ENCODE measurements around the gene GAREM2.
A peak's percentile ranks its signal among the peaks of the same experiment; 100 is the strongest.

GAREM2 gene

GRCh38 chr2:26170795-26171194, 2.1 kb upstream of the GAREM2 start:
- no peak for DNase-seq

DNA sequence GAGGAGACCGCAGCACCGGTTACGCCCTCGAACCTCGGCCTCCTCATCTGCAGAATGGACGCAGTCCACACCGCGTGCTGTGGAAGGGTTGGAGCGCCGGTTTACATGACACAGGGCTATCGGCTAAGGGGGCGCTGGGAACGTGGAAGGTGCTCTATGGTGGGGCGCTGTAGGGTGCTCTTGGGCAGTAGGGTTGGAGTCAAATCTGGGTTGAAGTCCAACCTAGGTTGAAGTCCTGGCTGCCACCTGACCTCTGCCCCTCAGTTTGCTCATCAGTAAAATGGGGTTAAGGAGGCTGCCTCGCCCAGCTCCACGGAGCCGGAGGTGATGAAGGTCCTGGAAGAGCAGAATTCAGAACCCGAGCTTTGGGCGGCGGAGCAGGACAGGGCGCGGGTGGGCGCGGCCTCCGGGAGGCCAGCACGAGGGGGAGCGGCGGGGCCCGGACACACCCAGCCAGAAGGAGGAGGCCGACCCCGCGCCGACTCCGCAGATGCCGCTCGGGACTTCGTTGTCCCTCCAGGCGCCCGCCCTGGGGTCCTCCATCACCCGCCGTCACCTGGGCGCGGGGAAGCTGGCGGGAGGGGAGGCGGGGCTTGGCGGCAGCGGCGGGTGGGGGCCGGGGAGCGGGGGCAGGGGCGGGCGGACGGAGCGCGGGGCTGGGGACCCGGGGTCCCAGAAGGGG, 558 bp upstream of the GAREM2 start:
- no peak for DNase-seq

DNA sequence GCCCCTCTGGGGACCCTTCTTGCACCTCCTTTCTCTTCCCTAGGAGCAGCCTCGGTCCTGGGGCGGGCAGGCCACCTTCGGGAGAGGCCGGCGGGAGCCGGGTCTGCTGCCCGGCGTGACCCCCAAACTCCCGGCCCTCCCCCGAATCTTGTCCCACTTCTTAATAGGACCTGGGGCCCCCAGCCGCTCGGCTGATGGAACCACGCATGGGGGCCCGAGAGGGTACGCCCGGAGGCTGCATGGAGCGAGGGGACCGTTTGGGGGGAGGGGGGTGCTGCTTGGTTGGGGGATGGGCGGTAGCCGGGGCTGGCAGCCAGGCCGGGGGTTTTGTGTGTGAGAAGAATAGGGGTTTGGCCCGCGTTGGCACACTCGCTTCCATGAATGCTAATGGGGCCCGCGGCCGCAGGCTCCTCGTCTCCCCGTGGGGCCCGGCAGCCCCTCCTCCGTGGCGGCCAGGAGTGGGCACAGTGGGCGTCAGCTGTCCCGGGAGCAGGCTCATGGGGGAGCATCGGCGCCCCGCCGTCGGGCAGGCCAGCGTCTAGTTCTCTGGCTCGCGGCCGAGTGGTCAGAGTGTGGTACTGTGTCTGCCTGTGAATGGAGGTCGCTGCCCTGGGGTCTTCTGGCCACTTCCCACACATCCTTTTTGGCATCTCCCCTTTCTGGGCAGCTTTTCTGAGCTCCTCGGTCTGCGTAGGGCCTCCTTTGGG, 1.0 kb downstream of the GAREM2 start:
- no peak for DNase-seq

GRCh38 chr2:26174691-26175465, 2.0 kb downstream of the GAREM2 start:
- DNase-seq: no peak

DNA sequence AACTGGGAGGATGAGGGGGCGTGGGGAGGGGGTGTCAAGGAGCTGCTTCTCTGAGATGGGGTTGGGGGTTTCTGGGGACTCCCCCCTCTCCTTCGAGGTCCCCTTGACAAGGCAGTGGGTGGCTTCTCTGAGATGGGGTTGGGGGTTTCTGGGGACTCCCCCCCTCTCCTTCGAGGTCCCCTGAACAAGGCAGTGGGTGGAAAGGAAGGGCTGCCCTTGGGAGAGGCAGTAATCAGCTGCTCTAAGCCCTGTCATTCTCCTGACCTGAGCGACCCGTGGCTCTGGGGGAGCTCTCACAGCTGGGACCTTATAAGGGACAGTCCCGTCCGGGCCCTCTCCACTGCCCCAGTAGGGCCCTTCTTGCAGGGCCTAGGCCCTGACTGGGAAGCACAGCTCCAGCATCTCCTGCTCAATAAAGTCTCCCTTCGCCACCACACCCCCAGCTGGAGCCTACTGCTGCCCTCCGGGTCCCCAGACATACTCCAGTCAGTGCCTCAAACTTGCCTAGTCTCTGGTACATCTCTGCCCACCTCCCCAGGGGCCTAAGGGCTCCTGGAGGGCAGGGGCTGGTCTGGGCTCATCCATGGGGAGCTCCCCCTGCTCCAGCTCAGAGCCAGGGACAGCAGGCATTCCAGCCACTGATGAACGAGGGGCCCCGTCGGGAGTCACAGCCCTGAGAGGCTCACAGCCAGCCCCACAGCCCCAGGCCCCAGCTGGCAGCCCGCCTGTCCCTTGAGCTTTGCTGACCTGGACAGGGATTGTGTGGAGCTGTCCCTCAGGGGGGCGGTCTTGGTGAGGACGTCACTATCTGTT, 2.8 kb downstream of the GAREM2 start:
- no peak for DNase-seq

- no peak for DNase-seq
These were observed 3.4 kb downstream of the GAREM2 start for GRCh38 chr2:26176279-26176615.

DNA sequence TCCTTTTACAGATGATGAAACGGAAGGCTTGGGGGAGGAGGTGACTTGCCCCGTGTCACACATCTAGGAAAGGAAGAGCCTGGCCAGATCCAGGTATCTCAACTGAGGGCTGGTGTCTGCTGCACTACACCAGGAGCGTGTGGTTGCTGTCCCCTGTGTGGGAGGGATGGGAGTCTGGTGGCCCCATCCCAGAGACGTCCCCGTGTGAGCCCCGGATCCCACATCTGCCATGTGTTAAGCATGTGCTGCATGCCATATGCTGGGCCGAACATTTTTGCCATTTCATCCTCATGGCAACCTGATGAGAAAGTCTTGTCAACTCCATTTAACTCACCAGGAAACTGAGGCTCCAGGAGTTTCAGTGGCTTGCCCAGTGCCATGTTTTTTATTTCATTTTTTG, 4.2 kb downstream of the GAREM2 start:
- no peak for DNase-seq

GRCh38 chr2:26178246-26178645, 5.4 kb downstream of the GAREM2 start:
- no peak for DNase-seq

GRCh38 chr2:26178746-26179436, 6.0 kb downstream of the GAREM2 start:
- no peak for DNase-seq

DNA sequence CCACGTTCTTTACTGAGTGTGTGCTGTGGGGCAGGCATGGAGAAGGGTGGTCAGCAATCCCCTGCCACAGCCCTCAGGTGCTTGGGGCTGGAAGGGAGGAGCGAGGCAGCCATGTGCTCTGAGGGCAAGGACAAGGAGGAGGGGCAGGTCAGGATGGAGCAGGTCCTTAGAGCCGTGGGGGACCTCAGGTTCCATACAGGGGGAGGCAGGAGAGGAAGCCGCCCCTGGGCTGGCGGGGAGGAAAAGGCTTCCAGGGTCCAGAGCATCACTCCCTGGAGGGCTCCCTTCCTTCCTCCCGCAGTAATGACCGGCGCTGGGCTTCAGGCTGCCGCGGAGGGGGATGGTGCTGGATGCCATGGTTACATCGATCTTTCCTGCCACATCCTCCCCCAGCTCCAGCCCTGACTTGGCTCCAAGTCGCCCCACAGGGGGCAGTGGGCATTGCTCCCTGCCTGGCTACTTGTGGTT, 6.6 kb downstream of the GAREM2 start:
- no peak for DNase-seq

GRCh38 chr2:26182441-26182840, 9.6 kb downstream of the GAREM2 start:
- DNase-seq: no peak

DNA sequence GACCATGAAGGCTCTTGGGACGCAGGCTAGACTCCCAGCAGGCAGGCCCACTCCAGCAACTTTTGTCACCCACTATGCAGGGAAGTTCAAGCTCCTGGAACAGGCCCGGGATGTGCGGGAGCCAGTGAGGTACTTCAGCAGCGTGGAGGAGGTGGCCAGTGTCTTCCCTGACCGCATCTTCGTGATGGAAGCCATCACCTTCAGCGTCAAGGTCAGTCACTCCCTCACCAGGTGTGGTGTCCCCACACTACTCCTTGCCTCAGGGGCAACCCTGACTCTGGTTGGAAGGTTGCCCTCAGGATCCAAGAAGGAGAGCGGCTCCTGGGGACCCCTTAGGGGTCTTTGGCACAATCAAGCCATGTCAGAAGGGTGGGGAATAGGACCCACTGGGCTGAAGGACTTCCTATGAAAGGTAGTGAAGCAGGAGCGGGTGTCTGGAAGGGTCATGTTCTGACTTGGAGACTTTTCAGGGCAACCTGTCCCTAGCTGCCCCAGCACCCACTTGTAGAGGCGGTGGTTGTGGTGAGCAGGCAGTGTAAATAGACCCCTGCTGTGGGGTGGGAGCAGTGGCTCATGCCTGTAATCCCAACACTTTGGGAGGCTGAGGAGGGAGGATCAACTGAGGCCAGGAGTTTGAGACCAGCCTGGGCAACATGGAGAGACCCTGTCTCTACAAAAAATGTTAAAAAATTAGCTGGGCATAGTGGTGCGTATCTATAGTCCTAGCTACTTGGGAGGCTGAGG, 10.2 kb downstream of the GAREM2 start:
- no peak for DNase-seq

DNA sequence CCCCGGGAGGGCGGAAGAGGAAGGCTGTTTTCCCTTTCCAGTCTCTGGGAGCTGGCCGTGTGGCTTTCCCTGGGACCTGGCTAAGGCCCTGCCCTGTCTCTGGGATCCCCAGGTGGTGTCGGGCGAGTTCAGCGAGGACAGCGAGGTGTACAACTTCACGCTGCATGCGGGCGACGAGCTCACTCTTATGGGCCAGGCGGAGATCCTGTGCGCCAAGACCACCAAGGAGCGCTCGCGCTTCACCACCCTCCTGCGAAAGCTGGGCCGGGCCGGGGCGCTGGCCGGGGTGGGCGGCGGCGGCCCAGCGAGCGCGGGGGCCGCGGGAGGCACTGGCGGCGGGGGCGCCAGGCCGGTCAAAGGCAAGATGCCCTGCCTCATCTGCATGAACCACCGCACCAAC, 11.2 kb downstream of the GAREM2 start:
- no peak for DNase-seq

DNA sequence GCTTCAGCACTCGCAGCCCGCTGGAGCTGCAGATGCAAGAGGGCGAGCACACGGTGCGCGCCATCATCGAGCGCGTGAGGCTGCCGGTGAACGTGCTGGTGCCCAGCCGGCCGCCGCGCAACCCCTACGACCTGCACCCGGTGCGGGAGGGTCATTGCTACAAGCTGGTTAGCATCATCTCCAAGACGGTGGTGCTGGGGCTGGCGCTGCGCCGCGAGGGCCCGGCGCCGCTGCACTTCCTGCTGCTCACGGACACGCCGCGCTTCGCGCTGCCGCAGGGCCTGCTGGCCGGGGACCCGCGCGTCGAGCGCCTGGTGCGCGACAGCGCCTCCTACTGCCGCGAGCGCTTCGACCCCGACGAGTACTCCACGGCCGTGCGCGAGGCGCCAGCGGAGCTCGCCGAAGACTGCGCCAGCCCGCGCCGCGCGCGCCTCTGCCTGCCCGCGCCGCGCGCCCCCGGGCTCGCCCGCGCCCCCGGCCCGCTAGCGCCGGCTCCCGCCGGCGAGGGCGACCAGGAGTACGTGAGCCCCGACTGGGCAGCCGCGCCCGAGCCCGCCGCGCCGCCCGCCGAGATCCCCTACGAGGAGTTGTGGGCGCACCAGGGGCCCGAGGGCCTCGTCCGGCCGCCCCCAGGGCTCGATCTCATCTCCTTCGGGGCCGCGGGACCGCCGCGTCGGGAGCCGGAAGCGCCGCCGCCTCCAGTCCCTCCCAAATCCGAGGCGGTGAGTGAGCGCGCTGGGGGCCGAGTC, 11.8 kb downstream of the GAREM2 start:
- peak; percentile 5 for DNase-seq

GRCh38 chr2:26185304-26185928, 12.5 kb downstream of the GAREM2 start:
- no peak for DNase-seq

DNA sequence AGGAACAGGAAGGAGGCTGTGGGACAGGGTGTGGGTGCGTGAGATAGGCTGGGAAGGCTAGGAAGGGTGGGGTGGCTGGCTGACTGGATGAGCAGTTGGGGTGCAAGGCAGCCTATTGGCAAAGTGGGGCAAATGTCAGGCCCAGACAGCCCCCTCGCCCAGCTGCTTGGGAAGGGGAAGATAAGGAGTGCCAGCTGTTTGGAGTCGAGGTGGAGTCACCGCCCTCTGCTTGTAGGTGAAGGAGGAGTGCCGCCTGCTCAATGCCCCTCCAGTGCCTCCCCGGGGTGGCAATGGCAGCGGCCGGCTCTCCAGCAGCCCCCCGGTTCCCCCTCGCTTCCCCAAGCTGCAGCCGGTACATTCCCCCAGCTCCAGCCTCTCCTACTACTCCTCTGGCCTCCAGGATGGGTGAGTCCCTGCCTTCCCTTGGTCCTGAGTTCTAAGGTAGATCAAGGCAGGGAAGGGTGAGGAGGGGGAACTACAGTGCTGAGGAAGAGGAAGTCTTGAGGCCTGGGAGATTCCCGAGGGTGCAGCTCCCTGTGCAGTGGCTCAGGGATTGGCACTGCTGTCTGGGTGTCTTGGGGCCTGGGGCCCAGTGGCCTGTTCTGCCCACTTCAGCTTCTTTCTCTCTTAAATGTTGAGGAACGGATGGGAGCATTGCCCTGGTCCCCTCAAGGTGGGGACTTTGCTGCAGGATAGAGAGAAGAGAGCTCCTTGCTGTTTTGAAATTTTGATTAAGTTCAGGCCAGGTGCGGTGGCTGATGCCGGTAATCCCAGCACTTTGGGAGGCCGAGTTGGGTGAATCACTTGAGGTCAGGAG, 13.3 kb downstream of the GAREM2 start:
- DNase-seq: no peak

DNA sequence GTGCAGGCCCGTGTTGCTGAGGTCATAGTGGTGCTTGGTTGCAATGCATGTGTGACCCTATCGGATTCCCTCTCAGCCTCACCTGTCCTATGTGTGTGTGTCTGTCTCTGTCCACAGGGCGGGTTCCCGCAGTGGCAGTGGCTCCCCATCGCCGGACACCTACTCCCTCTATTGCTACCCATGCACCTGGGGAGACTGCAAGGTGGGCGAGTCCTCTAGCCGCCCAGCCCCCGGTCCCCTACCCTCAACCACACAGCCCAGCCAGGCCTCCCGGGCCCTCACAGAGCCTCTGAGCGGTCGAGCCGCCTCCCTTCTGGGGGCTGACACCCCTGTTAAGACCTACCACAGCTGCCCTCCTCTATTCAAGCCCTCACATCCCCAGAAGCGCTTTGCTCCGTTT, 14.2 kb downstream of the GAREM2 start:
- no peak for DNase-seq

DNA sequence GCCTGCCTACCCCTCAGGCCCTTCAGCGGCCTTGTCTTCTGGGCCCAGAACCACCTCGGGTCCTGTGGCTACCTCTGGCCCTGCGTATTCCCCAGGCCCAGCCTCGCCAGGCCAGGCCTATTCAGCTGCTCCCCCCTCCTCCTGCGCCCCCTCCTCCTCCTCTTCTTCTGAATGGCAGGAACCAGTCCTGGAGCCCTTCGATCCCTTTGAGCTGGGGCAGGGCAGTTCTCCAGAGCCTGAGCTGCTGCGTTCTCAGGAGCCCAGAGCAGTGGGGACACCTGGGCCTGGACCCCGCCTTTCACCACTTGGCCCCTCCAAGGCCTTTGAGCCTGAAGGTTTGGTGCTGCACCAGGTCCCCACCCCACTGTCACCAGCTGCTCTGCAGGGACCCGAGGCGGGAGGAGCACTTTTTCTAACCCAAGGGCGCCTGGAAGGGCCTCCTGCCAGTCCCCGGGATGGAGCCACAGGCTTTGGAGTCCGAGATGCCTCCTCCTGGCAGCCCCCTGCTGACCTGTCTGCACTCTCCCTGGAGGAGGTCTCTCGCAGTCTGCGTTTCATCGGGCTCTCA, 14.7 kb downstream of the GAREM2 start:
- no peak for DNase-seq

- DNase-seq: no peak
These were observed 16.2 kb downstream of the GAREM2 start for GRCh38 chr2:26189123-26189522.

All from GF-D8 (cell line).